GM12874 (cell line): ENCODE results near the gene SHC2.

Experiments
- TF ChIP-seq, protein P1 (sequence below): IDR thresholded peaks from 2 replicates; pipeline ENCODE4 v1.5.1; 2011; ENCODE audit warnings: low read depth, mild to moderate bottlenecking, control low read depth, low read length, moderate library complexity; ENCODE audit not compliant: insufficient read depth

The SHC2 gene

DNA sequence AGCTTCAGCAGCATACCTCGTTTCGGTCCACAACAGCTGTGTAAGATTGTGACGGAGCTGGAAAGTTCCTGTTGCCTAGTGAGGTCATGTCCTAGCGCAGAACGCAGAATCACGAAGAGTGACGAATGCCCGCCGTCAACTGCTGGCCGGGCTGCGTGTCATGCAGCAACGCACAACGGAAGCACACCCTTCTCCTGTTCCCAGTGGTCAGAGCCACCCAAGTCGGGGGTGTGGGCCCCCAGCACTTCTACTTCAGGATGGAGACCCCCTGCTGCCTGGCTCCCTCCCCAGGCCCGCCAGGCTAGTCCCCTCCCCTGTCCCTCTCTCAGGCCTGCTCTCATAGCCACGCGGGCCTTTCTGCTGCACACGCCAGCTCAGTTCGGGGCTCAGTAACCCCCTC lies 77.8 kb downstream of the SHC2 start:
- TF ChIP-seq, protein P1, sequence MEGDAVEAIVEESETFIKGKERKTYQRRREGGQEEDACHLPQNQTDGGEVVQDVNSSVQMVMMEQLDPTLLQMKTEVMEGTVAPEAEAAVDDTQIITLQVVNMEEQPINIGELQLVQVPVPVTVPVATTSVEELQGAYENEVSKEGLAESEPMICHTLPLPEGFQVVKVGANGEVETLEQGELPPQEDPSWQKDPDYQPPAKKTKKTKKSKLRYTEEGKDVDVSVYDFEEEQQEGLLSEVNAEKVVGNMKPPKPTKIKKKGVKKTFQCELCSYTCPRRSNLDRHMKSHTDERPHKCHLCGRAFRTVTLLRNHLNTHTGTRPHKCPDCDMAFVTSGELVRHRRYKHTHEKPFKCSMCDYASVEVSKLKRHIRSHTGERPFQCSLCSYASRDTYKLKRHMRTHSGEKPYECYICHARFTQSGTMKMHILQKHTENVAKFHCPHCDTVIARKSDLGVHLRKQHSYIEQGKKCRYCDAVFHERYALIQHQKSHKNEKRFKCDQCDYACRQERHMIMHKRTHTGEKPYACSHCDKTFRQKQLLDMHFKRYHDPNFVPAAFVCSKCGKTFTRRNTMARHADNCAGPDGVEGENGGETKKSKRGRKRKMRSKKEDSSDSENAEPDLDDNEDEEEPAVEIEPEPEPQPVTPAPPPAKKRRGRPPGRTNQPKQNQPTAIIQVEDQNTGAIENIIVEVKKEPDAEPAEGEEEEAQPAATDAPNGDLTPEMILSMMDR = no peak

DNA sequence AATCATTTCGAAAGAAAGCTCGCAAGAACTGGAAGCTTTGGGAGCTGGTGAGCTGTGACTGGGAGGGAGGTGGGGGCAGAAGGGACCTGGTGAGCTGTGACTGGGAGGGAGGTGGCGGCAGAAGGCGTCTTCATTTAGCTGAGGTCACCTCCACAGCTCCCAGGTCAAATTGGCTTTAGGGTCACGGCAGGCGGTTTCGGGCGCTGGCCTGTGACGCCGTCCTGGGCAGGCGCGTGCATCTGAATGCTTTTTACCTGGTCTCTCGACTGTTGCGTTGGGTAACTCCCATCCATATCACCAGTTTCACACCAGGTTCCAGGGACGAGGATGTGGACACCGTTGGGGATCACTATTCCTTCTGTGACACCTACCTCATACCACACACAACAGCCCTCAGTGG lies 81.0 kb downstream of the SHC2 start:
- TF ChIP-seq, protein P1 = no peak

DNA sequence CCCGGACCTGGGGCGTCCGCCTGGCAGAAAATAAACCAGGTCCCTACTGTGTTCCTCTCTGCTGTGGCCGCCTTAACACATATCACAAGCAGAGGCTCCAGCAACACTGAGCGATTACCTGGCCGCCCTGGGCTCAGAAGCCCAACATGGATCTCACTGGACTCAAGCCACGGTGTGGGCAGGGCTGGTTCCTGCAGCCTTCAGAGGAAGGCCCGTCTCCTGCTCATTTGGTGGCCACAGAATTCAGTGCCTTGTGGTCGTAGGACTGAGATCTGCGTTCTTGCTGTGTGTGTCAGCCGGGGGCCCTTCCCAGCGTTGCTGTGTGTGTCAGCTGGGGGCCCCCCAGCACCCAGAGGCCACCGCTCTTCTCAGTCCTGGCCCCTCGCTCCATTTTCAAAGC lies 82.1 kb downstream of the SHC2 start:
- TF ChIP-seq, protein P1 = no peak

DNA sequence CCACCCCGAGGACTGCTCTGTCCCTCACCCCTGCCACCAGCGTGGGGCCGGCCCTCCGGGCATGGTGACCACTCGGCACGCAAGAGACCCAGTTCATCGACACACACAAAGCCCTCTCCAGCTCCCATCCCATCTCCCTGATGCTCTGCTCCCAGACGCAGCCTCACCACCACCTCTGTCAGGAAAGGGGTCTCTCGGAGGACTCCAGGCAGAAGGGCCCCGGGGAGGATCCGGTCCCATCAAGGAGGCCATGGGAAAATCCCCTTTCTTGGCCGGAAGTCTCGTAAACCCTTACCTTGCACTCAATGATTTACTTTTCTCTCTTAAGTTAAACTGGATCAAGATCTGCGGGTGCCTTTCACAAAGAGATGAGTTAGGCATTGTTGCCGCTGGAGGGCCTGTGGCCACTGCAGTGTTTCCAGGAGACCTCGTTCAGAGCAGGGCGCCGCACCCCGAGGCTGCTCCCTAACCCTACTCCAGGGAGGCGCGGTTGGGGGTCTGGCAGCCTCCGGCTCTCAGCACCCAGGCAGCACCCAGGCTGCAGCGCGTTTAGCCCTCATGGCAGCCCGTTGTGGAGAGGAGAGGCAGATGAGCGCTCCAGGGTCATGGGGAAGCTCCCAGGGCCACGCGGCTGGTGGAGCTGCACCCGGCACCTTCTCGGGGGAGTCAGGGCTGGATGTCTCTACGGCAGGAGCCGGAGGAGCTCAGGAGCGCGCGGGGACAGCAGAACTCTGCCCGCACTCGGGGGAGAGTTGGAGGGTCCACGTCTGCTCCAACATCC lies 82.8 kb downstream of the SHC2 start:
- TF ChIP-seq, protein P1 = no peak

DNA sequence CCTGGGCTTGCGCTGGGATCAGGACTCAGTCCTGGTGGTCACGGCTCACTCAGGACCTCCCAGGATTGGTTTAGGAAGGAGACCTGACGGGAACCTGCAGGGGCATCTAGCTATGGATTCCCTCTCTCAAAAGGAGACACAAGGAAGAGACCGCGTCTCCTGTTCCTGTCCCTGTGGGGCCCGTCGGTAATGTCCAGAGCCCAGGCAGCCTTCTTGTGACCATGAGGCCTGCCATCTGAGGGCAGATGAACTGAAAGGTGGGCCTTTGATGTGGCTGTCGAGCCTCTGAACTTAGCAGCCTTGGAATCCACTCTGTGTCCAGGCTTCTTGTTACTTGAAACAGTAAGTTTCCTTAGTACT lies 84.7 kb downstream of the SHC2 start:
- TF ChIP-seq, protein P1 = no peak

DNA sequence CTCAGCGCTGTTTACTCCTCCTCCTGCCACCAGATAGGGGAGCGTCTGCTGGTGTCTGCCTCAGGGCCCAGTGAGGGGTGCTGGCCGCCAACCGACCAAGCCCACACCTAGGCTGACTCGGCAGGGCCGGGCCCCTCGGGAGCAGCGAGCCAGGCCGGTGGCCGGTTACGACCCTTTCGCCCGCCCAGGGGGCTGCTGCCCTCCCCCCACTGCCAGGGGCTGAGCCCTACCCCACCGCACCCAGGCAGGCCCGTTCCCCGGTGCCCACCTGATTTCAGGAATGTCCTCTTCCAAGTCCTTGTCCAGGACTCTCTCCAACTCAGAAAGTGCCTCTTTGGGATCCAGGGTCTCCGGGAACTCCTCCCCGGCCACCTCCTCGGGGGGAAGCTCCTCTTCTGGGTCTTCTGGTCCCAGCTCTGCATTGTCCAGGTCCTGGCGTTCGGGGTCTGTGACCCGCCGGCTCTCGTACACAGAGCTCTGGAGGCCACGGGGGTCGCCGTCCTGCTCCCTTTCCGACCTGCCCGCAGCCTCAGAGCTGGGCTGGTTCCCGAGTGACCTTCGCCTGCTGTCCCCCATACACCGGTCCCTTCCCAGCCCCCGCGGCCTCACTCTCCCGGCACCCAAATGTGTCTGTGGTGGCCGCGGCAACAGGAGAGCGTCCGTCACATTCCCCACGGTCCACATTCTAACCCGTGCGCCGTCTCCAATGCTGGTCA lies 85.3 kb downstream of the SHC2 start:
- TF ChIP-seq, protein P1 = no peak

DNA sequence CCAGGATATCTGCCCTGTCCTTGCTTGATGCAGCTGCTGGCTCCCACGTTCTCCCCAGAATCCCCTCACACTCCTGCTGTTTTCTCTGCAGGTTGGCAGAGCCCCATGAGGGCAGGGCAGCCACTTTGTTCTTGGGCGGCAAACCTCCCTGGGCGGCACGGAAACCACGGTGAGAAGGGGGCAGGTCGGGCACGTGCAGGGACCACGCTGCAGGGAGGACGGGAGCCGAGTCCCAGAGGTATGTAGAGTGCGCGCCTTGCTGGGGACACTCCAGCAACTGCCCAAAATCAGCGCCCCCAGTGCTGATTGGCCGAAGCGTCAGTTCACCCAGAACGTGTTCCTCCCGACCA lies 86.0 kb downstream of the SHC2 start:
- TF ChIP-seq, protein P1 = no peak
